ENCODE data around the gene MOV10L1.

MOV10L1 gene

DNA sequence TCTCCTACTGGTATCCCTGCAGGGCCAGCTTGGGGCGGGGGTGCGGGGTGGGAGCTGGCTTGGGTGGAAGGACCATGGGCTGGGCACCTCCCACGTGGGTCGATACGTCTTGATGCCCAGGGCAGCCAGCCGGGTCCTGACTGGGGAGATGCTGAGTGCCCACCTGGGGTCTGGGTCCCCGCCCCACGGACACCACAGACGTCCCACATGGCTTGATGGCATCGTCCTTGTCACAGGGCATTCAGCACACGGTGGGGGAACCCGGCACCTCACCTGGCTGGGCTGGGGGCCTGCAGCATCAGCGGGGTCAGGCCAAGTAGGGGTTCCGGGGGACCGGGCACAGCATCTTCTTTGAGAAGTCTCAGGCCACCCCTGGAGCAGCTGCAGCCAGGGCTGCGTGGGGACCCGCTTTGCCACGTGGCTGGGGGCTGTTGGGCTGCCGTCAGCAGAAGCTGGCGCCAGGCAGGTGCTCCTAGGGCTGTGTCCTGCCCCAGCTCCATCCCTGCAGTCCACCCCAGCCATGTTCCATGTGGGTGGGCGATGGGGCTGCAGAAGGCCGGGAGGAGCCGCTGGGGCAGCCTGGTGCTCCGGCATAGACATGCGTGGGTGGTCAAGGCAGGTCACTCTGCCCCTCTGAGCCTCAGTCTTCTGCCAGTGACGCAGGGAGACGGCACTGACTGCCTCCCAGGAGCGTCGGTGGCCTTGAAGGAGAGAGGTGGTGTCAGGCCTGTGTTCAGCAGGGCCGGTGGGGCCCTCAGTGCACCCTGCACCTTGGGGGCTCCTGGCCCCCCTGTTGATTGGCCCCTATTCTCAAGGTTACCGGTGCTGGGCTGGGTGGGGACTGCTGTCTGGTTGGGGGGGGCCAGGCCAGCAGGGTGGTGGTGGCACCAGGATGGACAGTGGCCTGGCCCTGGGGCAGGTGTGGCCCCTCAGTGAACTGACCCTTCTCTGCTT lies 119.4 kb downstream of the MOV10L1 start:
- peaks cover 6% of the 10 kb centered on the region for H3K36me3 ChIP-seq (replicated peaks; ENCODE audit: low read depth, low read length)
- H3K27me3 ChIP-seq (ENCODE audit: low read depth, low read length): no peaks in the 10 kb centered on the region
- TF ChIP-seq, protein P1, sequence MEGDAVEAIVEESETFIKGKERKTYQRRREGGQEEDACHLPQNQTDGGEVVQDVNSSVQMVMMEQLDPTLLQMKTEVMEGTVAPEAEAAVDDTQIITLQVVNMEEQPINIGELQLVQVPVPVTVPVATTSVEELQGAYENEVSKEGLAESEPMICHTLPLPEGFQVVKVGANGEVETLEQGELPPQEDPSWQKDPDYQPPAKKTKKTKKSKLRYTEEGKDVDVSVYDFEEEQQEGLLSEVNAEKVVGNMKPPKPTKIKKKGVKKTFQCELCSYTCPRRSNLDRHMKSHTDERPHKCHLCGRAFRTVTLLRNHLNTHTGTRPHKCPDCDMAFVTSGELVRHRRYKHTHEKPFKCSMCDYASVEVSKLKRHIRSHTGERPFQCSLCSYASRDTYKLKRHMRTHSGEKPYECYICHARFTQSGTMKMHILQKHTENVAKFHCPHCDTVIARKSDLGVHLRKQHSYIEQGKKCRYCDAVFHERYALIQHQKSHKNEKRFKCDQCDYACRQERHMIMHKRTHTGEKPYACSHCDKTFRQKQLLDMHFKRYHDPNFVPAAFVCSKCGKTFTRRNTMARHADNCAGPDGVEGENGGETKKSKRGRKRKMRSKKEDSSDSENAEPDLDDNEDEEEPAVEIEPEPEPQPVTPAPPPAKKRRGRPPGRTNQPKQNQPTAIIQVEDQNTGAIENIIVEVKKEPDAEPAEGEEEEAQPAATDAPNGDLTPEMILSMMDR (IDR thresholded peaks at IDR 0.05; ENCODE audit: low read depth, low read length): no peak
- TF ChIP-seq EZH2phosphoT487 (IDR thresholded peaks at IDR 0.05; ENCODE audit: low read depth): no peak
- no peaks in the 10 kb centered on the region for H3K9me3 ChIP-seq (ENCODE audit: insufficient read depth, low read length)
- no peak overlapping the region for H3K4me2 ChIP-seq (ENCODE audit: low read length)
- no peak overlapping the region for H3K9ac ChIP-seq (ENCODE audit: low read length)
- no peaks in the 10 kb centered on the region for H4K20me1 ChIP-seq (ENCODE audit: insufficient read depth, low read length)
- no peaks in the 10 kb centered on the region; the same call in 1 of the 2 replicates for H3K79me2 ChIP-seq (ENCODE audit: low read length)
- H3K27ac ChIP-seq (ENCODE audit: low read length): no peak overlapping the region
- H3K4me3 ChIP-seq (ENCODE audit: low read length): no peak overlapping the region
- H3K4me1 ChIP-seq (ENCODE audit: low read length): no peaks in the 10 kb centered on the region
- no peak overlapping the region for H2AFZ ChIP-seq (ENCODE audit: low read depth, low read length)

DNA sequence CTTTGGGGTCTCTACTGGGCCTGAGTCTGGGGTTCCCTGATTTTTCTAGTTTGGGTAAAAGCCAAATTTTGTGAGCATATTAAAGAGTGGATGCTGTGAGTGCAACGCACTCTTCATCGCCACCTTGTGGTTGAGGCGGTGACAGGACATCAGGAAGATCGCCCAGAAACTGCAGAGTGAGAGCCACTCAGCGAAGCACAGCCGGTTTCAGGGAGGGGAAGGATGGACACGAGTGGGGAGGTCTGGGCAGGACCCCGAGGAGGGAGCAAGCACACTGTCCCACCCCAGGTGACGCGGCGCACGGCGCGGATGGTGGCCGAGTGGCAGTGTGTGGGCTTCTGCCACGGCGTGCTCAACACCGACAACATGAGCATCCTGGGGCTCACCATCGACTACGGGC lies 120.1 kb downstream of the MOV10L1 start:
- TF ChIP-seq EZH2phosphoT487 (IDR thresholded peaks at IDR 0.05; ENCODE audit: low read depth): no peak
- TF ChIP-seq, protein P1 (IDR thresholded peaks at IDR 0.05; ENCODE audit: low read depth, low read length): peak; percentile 70
- H3K4me3 ChIP-seq (ENCODE audit: low read length): no peak overlapping the region
- no peaks in the 10 kb centered on the region for H3K4me1 ChIP-seq (ENCODE audit: low read length)
- no peaks in the 10 kb centered on the region for H4K20me1 ChIP-seq (ENCODE audit: insufficient read depth, low read length)
- H3K27me3 ChIP-seq (ENCODE audit: low read depth, low read length): no peaks in the 10 kb centered on the region
- H3K36me3 ChIP-seq (replicated peaks; ENCODE audit: low read depth, low read length): peaks cover 6% of the 10 kb centered on the region
- H2AFZ ChIP-seq (ENCODE audit: low read depth, low read length): no peak overlapping the region
- H3K79me2 ChIP-seq (ENCODE audit: low read length): peaks cover 1% of the 10 kb centered on the region; the same call in 1 of the 2 replicates
- no peaks in the 10 kb centered on the region for H3K9me3 ChIP-seq (ENCODE audit: insufficient read depth, low read length)
- H3K27ac ChIP-seq (ENCODE audit: low read length): no peak overlapping the region
- no peak overlapping the region for H3K9ac ChIP-seq (ENCODE audit: low read length)
- no peak overlapping the region for H3K4me2 ChIP-seq (ENCODE audit: low read length)

DNA sequence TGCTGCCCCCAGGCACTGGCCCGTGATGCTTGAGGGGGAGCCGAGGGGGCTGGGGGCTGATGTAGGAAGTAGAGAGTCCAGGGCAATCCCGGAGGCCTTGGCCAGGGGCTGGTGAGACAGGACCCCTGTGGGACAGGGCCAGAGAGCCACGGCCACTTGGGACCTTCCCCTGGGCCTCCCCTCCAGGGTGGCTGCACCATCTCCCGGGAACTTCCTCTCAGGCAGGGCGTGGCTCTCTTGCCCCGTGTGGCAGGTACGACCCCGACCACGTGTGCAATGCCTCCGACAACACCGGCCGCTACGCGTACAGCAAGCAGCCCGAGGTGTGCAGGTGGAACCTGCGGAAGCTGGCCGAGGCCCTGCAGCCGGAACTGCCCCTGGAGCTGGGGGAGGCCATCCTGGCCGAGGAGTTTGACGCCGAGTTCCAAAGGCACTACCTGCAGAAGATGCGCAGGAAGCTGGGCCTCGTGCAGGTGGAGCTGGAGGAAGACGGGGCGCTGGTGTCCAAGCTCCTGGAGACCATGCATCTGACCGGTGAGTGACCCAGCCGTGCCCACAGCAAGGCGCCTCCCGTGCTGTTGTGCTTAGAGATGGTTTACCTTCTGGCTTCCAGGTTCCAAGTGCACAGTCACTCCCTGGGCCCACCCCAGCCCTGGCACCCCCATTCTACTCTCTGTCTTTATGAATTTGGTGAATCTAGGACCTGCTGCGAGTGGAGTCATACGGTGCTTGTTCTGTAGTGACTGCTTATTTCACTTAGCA lies 120.8 kb downstream of the MOV10L1 start:
- no peaks in the 10 kb centered on the region for H4K20me1 ChIP-seq (ENCODE audit: insufficient read depth, low read length)
- no peaks in the 10 kb centered on the region for H3K9me3 ChIP-seq (ENCODE audit: insufficient read depth, low read length)
- no peaks in the 10 kb centered on the region for H3K4me1 ChIP-seq (ENCODE audit: low read length)
- H3K4me2 ChIP-seq (ENCODE audit: low read length): no peak overlapping the region
- no peak overlapping the region for H2AFZ ChIP-seq (ENCODE audit: low read depth, low read length)
- TF ChIP-seq EZH2phosphoT487 (IDR thresholded peaks at IDR 0.05; ENCODE audit: low read depth): no peak
- TF ChIP-seq, protein P1 (IDR thresholded peaks at IDR 0.05; ENCODE audit: low read depth, low read length): no peak
- H3K79me2 ChIP-seq (ENCODE audit: low read length): peaks cover 5% of the 10 kb centered on the region; the same call in 1 of the 2 replicates
- H3K4me3 ChIP-seq (ENCODE audit: low read length): no peak overlapping the region
- H3K27me3 ChIP-seq (ENCODE audit: low read depth, low read length): no peaks in the 10 kb centered on the region
- no peak overlapping the region for H3K27ac ChIP-seq (ENCODE audit: low read length)
- peaks cover 6% of the 10 kb centered on the region for H3K36me3 ChIP-seq (replicated peaks; ENCODE audit: low read depth, low read length)
- no peak overlapping the region for H3K9ac ChIP-seq (ENCODE audit: low read length)

DNA sequence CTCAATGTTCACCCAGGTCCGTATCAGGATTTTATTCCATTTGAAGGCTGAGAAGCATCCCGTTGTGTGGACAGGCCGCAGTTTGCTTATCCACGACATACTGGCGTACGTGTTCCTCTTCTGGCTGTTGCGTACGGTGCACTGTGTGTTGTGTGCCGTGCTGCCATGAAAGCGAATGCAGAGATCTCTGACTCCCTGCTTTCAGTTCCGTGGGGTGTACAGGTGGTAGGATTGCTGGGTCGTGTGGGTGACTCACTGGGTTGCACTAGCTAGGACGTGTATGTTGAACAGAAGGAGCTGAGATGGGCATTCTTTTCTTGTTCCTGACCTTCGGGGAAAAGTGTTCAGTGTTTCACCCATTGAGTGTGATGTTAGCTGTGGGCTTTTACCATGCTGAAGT lies 121.3 kb downstream of the MOV10L1 start:
- H3K4me1 ChIP-seq (ENCODE audit: low read length): no peaks in the 10 kb centered on the region
- H3K36me3 ChIP-seq (replicated peaks; ENCODE audit: low read depth, low read length): peaks cover 6% of the 10 kb centered on the region
- H3K27me3 ChIP-seq (ENCODE audit: low read depth, low read length): no peaks in the 10 kb centered on the region
- H3K9ac ChIP-seq (ENCODE audit: low read length): no peak overlapping the region
- H3K4me3 ChIP-seq (ENCODE audit: low read length): no peak overlapping the region
- H2AFZ ChIP-seq (ENCODE audit: low read depth, low read length): no peak overlapping the region
- peaks cover 5% of the 10 kb centered on the region; the same call in 1 of the 2 replicates for H3K79me2 ChIP-seq (ENCODE audit: low read length)
- no peaks in the 10 kb centered on the region for H4K20me1 ChIP-seq (ENCODE audit: insufficient read depth, low read length)
- no peak for TF ChIP-seq EZH2phosphoT487 (IDR thresholded peaks at IDR 0.05; ENCODE audit: low read depth)
- TF ChIP-seq, protein P1 (IDR thresholded peaks at IDR 0.05; ENCODE audit: low read depth, low read length): no peak
- H3K27ac ChIP-seq (ENCODE audit: low read length): no peak overlapping the region
- H3K9me3 ChIP-seq (ENCODE audit: insufficient read depth, low read length): no peaks in the 10 kb centered on the region
- no peak overlapping the region for H3K4me2 ChIP-seq (ENCODE audit: low read length)
